LNCaP clone FGC (cell line): ENCODE measurements around the gene BTBD9.

ENCODE experiments used
- DNase-seq: peaks from one replicate; pipeline ENCODE4 v3.0.0-alpha.2; 2011; ENCODE audit warnings: low read depth
- H3K4me3 ChIP-seq: 2 replicates; pipeline ENCODE4 v1.5.1; 2011; ENCODE audit warnings: mild to moderate bottlenecking, low read depth, low read length, control low read depth
- CTCF ChIP-seq: IDR thresholded peaks from 2 replicates; pipeline ENCODE4 v1.5.1; 2012; ENCODE audit warnings: mild to moderate bottlenecking; ENCODE audit not compliant: control insufficient read depth, insufficient read depth; ENCODE audit errors: extremely low read depth

BTBD9 gene

GRCh38 chr6:38403548-38403947, 236.2 kb downstream of the BTBD9 start:
- no peak overlapping the region for H3K4me3 ChIP-seq
- no peak for TF ChIP-seq CTCF
- no peak for DNase-seq

- TF ChIP-seq CTCF = no peak
- H3K4me3 ChIP-seq = no peak overlapping the region
- DNase-seq = no peak
Measured at GRCh38 chr6:38400764-38401163, 239.0 kb downstream of the BTBD9 start.

GRCh38 chr6:38400101-38400500, 239.6 kb downstream of the BTBD9 start:
- TF ChIP-seq CTCF = no peak
- DNase-seq = no peak
- no peak overlapping the region for H3K4me3 ChIP-seq

DNA sequence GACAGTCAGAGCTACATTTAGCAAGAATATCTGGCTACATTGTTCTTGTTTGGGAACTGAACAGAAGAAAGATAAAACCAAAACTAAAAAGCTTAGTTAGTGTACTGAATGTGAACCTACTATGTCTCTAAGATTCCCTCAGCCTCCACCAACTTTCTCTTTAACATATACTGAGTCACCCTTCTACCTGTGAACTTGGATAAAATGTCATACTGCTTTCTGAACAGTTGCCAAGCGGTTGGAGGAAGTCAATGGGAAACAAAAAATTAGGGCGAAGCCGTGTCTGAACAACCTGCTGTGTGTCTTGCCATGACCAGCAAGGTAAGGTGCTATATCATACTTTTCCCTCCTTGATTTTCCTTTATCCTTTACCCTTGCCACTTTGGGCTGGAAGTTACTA, 243.5 kb downstream of the BTBD9 start:
- H3K4me3 ChIP-seq = no peak overlapping the region
- no peak for DNase-seq
- TF ChIP-seq CTCF = no peak

DNA sequence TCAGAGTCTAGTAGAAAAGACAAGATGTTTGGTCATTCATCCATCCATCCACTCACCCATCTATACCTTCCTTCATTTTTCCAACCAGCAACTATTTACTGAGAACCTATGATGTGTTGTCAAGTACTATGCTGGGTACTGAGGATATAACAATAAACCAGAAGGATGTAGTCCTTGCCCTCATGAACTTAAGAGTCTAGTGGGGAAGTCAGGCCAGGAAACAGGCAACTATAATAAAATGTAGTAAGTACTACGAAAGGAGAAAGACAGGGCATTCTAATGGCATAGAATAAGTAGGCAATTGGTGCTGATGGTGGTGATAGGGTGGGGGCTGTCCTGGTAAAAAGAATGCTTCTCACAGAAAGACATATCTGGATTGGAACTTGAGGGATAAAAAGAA, 245.7 kb downstream of the BTBD9 start:
- H3K4me3 ChIP-seq = no peak overlapping the region
- no peak for DNase-seq
- TF ChIP-seq CTCF = no peak

DNA sequence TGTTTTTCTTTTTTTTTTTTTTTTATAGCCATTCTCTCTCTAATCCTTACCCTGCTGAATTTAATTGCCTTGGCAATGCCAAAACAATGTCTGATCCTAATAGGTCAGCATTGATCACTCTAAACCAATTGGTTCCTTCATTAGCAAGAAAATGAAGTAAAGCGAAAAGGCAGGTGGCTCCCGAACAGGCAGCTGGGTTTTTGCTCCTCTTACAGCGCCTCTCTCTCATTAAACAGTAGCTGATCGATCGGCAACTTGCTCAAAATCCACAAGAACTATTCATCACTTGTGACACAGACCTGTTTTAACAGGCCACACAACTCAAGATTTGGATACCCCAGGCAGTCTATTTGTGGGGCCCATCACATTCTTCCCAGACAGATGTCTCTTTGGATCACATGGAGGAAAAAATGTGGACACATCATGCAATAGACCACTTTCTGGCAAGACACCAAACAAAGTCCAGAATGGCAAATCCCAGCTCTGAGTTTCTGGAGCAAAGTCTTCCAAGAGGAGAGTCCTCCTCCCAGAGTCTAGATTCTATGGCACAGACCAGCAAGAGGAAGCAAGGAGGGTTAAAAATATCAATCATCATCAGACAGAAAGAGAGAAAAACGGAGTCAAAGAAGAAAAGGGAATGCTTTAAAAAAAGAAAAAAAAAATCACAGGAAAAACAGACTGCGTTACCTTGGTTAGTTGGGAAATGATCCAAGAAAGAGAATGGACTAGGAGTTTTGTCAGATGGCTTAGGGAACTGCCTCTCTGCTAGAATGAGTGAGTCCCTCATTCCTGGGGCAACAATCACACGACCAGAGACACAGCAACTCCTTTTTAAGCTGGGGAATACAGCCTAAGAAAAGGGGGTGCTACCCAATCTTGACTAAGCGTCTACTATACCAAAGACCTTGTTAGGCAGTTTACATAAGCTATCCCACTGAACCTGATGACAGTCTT, 247.8 kb downstream of the BTBD9 start:
- DNase-seq = no peak
- H3K4me3 ChIP-seq = no peak overlapping the region
- TF ChIP-seq CTCF = no peak

DNA sequence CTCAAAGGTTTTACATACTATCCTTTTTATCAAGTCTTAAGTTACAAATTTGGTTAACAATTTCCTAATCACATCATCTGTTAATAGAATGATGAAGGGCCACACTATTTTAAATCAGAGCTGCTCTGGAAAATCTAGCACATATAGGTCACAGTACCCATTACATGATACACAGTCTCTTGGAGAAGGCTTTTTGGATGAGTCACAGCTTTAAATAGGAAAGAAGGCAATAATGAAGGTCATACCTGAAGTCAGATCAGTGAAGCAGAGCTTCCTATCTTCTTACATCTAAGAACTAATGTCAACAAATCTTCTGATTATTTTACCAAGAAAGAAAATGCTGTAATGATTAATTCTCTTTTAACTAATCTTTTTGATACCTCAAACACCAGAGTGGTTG, 248.5 kb downstream of the BTBD9 start:
- no peak for DNase-seq
- H3K4me3 ChIP-seq = no peak overlapping the region
- TF ChIP-seq CTCF = no peak
